D721Med (cell line): ENCODE results near the gene GALNT17.

Source experiments
- DNase-seq: peaks from one replicate; pipeline ENCODE4 v3.0.0; 2011; ENCODE audit warnings: low spot score; ENCODE audit not compliant: insufficient read length
- FAIRE-seq: peaks from 2 replicates; lab custom pipeline; 2011; peaks lifted over from hg19 to GRCh38; lab: Jason Lieb, UNC
- TF ChIP-seq, protein P1 (sequence below): IDR thresholded peaks from 2 replicates; pipeline ENCODE4 v1.5.1; 2012; ENCODE audit warnings: mild to moderate bottlenecking, control low read depth; ENCODE audit not compliant: insufficient read depth; ENCODE audit errors: missing control alignments

GALNT17 gene

GRCh38 chr7:71695186-71695585 is 563.2 kb downstream of the GALNT17 start:
- no peak for DNase-seq
- FAIRE-seq, result no peak
- TF ChIP-seq, protein P1, sequence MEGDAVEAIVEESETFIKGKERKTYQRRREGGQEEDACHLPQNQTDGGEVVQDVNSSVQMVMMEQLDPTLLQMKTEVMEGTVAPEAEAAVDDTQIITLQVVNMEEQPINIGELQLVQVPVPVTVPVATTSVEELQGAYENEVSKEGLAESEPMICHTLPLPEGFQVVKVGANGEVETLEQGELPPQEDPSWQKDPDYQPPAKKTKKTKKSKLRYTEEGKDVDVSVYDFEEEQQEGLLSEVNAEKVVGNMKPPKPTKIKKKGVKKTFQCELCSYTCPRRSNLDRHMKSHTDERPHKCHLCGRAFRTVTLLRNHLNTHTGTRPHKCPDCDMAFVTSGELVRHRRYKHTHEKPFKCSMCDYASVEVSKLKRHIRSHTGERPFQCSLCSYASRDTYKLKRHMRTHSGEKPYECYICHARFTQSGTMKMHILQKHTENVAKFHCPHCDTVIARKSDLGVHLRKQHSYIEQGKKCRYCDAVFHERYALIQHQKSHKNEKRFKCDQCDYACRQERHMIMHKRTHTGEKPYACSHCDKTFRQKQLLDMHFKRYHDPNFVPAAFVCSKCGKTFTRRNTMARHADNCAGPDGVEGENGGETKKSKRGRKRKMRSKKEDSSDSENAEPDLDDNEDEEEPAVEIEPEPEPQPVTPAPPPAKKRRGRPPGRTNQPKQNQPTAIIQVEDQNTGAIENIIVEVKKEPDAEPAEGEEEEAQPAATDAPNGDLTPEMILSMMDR, result no peak

GRCh38 chr7:71696511-71696910 is 564.6 kb downstream of the GALNT17 start:
- no peak for FAIRE-seq
- TF ChIP-seq, protein P1, result no peak
- no peak for DNase-seq

DNA sequence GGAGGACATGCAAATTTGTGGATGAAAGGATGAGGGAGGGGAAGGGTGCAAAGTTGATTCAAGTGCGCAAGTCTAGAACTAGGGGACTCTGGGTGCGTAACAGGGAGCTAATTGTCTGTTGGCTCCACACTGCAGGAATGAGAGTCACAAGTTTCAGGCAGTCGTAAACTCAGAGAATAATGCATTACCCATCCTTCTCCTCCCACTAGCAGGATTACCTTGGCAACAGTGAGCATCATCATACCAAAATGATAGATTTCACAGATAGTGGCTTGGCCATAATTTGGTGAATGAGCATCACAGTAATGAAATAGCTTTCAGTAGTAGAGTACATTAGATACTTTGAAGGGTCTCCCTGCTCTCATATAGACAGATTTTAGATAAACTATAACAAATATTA is 565.5 kb downstream of the GALNT17 start:
- DNase-seq (no peak), FAIRE-seq (no peak)
- TF ChIP-seq, protein P1, result no peak

- no peak for DNase-seq
- no peak for FAIRE-seq
- TF ChIP-seq, protein P1, result no peak
Measured at GRCh38 chr7:71705217-71705616, 573.3 kb downstream of the GALNT17 start.

GRCh38 chr7:71705901-71706596 is 574.1 kb downstream of the GALNT17 start:
- TF ChIP-seq, protein P1, result no peak
- DNase-seq (no peak), FAIRE-seq (no peak)

DNA sequence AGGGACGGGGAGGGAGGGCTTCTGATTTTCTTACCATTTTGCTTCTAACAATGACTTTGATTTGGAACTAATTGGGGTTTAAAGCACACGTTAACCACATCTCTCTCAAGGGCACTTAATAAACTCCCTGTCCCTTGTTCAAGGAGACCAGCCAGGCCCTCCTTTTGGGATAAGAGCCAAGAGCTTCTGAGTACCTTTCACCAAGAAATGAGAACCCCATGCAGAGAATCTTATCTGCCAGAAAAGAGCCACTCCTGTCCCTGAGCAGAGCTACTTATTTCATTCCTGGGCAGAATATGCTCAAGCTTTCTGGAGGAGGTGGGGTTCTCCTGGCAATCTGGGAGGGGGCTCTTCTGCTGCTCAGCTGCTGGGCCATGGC is 574.6 kb downstream of the GALNT17 start:
- DNase-seq (no peak), FAIRE-seq (no peak)
- TF ChIP-seq, protein P1, result no peak

DNA sequence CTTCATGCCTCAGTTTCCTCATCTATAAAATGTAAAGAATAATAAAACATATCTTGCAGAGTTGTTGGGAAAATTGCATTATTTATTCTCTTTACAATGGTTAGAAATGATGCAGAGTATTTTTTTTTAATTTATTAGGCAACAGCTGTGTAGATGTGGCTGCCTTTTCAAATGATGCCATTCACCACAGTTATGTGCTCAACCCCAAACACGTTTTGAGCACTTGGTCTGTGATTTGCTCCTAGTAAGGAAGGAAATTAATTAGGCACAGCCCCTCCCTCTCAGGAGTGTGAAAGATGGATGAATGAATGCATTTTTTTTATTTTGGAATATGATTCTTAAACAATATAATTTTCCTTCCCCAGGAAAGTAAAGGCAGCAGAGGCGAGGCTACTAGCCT is 575.1 kb downstream of the GALNT17 start:
- TF ChIP-seq, protein P1, result no peak
- FAIRE-seq (no peak), DNase-seq (no peak)
